Mesenchymal stem cell (in vitro differentiated cells and primary cell): ENCODE measurements around the gene VEGFA.

Experiments used
- DNase-seq: peaks from one replicate; pipeline ENCODE4 v3.0.0-alpha.2; 2013
- H2AFZ ChIP-seq: one replicate; pipeline ENCODE4 v1.6.1; 2013; ENCODE audit warnings: low read depth, mild to moderate bottlenecking, control low read depth, inconsistent platforms, low read length, moderate library complexity
- H2AK5ac ChIP-seq: 2 replicates; pipeline ENCODE4 v1.6.1; 2013; ENCODE audit warnings: low read length, moderate library complexity, mild to moderate bottlenecking, inconsistent platforms; ENCODE audit not compliant: severe bottlenecking
- H2BK120ac ChIP-seq: one replicate; pipeline ENCODE4 v1.6.1; 2013; ENCODE audit warnings: low read depth, mild to moderate bottlenecking, inconsistent platforms, low read length, moderate library complexity
- H2BK12ac ChIP-seq, 2 experiments: one replicate each; pipeline ENCODE4 v1.6.1; 2013; ENCODE audit warnings: inconsistent platforms in 2 of 2, low read length in 2 of 2, mild to moderate bottlenecking in 2 of 2, moderate library complexity in 2 of 2, control low read depth in 1 of 2
- H2BK15ac ChIP-seq: one replicate; pipeline ENCODE4 v1.6.1; 2013; ENCODE audit warnings: mild to moderate bottlenecking, low read depth, inconsistent platforms; ENCODE audit not compliant: poor library complexity, severe bottlenecking
- H2BK5ac ChIP-seq: 2 replicates; pipeline ENCODE4 v1.6.1; 2013; ENCODE audit warnings: low read depth, mild to moderate bottlenecking, low read length, control low read depth, inconsistent platforms; ENCODE audit not compliant: poor library complexity, severe bottlenecking
- H3K14ac ChIP-seq, 2 experiments: one replicate each; pipeline ENCODE4 v1.6.1; 2013; ENCODE audit warnings: inconsistent platforms in 2 of 2, low read length in 2 of 2, control low read depth in 1 of 2, mild to moderate bottlenecking in 1 of 2, moderate library complexity in 1 of 2
- H3K18ac ChIP-seq, 2 experiments: one replicate each; pipeline ENCODE4 v1.6.1; 2013; ENCODE audit warnings: inconsistent platforms in 2 of 2, low read length in 2 of 2, control low read depth in 1 of 2, low read depth in 1 of 2, mild to moderate bottlenecking in 1 of 2
- H3K23ac ChIP-seq, 2 experiments: one replicate each; pipeline ENCODE4 v1.6.1; 2013; ENCODE audit warnings: inconsistent platforms in 2 of 2, low read length in 2 of 2, mild to moderate bottlenecking in 2 of 2, moderate library complexity in 2 of 2, control low read depth in 1 of 2
- H3K27ac ChIP-seq: 2 replicates; pipeline ENCODE4 v1.5.1; 2013; ENCODE audit warnings: mild to moderate bottlenecking, moderate library complexity, low read length, control low read depth, inconsistent platforms; ENCODE audit not compliant: poor library complexity, severe bottlenecking
- H3K27me3 ChIP-seq, 2 experiments: 2 replicates each; pipeline versions ENCODE4 v1.6.1 to v1.7.0; 2013; ENCODE audit warnings: low read length in 2 of 2, mild to moderate bottlenecking in 2 of 2, moderate library complexity in 2 of 2, control low read depth in 1 of 2, inconsistent platforms in 1 of 2; ENCODE audit not compliant: control insufficient read depth in 1 of 2, insufficient read depth in 1 of 2
- H3K36me3 ChIP-seq, 2 experiments: 2 replicates each; pipeline versions ENCODE4 v1.6.1 to v1.7.0; 2013; ENCODE audit warnings: low read length in 2 of 2, control low read depth in 1 of 2, inconsistent platforms in 1 of 2, low read depth in 1 of 2, mild to moderate bottlenecking in 1 of 2; ENCODE audit not compliant: insufficient read depth in 2 of 2, control insufficient read depth in 1 of 2
- H3K4ac ChIP-seq, 2 experiments: one replicate each; pipeline ENCODE4 v1.6.1; 2013; ENCODE audit warnings: inconsistent platforms in 2 of 2, low read length in 2 of 2, mild to moderate bottlenecking in 2 of 2, moderate library complexity in 2 of 2, control low read depth in 1 of 2, low read depth in 1 of 2
- H3K4me1 ChIP-seq: 2 replicates; pipeline ENCODE4 v1.6.1; 2013; ENCODE audit warnings: low read depth, low read length, control low read depth; ENCODE audit not compliant: control insufficient read depth, insufficient read depth
- H3K4me2 ChIP-seq: 2 replicates; pipeline ENCODE4 v1.6.1; 2013; ENCODE audit warnings: low read length, mild to moderate bottlenecking, inconsistent platforms; ENCODE audit not compliant: poor library complexity, severe bottlenecking
- H3K4me3 ChIP-seq, 2 experiments: 2 replicates each; pipeline versions ENCODE4 v1.5.1 to v1.7.0; 2013; ENCODE audit warnings: low read length in 2 of 2, mild to moderate bottlenecking in 2 of 2, control low read depth in 1 of 2, low read depth in 1 of 2; ENCODE audit not compliant: insufficient read depth in 1 of 2
- H3K79me1 ChIP-seq: replicated peaks from 2 replicates; pipeline ENCODE4 v1.6.1; 2013; ENCODE audit warnings: mild to moderate bottlenecking, control low read depth, low read length, inconsistent platforms; ENCODE audit not compliant: poor library complexity, severe bottlenecking
- H3K9ac ChIP-seq: 2 replicates; pipeline ENCODE4 v1.7.0; 2013; ENCODE audit warnings: mild to moderate bottlenecking, low read length, moderate library complexity
- H3K9me3 ChIP-seq: 2 replicates; pipeline ENCODE4 v1.7.0; 2013; ENCODE audit warnings: mild to moderate bottlenecking, low read length; ENCODE audit not compliant: control insufficient read depth
- H4K8ac ChIP-seq: one replicate; pipeline ENCODE4 v1.6.1; 2013; ENCODE audit warnings: inconsistent platforms, mild to moderate bottlenecking, low read length, moderate library complexity
- H4K91ac ChIP-seq: one replicate; pipeline ENCODE4 v1.6.1; 2013; ENCODE audit warnings: mild to moderate bottlenecking, low read length, inconsistent platforms
- WGBS: methylation state at CpG from one replicate; pipeline ENCODE4 v1.1.7; 2013; ENCODE audit warnings: mixed read lengths; 5-methylcytosine and 5-hydroxymethylcytosine counted together

The VEGFA gene

DNA sequence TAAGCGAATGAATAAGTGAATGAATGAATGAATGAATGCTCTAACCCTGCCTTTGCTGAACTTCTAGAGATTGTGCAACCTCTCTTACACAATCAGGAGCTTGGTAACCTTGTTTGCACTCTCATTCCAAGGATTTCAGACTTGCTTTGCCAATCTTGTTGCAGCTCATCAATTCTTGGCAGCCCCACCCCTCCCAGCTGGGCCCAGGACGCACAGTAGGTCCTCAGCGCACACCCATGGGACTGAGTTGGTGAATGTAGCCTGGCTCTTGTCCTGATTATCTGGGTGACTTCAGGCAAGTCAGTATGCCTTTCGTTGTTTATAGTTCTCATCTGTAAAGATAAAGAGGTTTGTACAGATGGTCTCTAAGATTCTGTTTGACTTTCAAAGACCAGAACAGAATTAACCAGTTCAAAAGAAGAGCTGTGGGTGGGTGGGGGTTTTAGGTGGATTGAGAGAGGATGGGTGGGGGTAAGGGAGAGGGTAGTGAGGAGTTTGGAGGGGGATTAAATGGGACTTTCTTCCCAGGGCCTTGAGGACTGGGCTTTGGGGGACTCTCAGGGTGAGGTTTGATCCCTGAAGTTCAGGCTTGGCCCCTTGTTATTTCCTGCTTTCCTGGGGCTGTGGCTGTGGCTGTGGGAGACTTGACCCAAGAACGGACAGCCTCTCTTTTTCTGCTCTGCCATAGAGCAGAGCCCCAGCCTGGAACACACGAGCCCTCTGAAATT, 33.2 kb downstream of the VEGFA start:
- 48% methylated on average over 5 of the region's 6 CpGs for WGBS
- H2AK5ac ChIP-seq: no peak overlapping the region
- peak; percentile 55 for DNase-seq
- H3K79me1 ChIP-seq: no peaks in the 10 kb centered on the region
- no peak overlapping the region for H2BK5ac ChIP-seq
- peak overlapping the region; percentile 37 to 71 for H3K18ac ChIP-seq
- H3K4me1 ChIP-seq: peaks cover 31% of the 10 kb centered on the region
- H3K27ac ChIP-seq: no peak overlapping the region
- no peak overlapping the region for H4K8ac ChIP-seq
- H3K23ac ChIP-seq: no peak overlapping the region
- H3K4me2 ChIP-seq: no peak overlapping the region
- H3K9ac ChIP-seq: no peak overlapping the region
- no peak overlapping the region for H3K4me3 ChIP-seq
- H3K27me3 ChIP-seq: peaks cover 0 to 3% of the 10 kb centered on the region in 2 experiments
- H2AFZ ChIP-seq: no peak overlapping the region
- H2BK15ac ChIP-seq: no peak overlapping the region
- H3K9me3 ChIP-seq: no peaks in the 10 kb centered on the region
- H3K14ac ChIP-seq: no peak overlapping the region
- peak overlapping the region; percentile 38 to 47 for H3K4ac ChIP-seq
- H2BK12ac ChIP-seq: peak overlapping the region in 1 of 2 experiments; percentile 37
- no peaks in the 10 kb centered on the region for H3K36me3 ChIP-seq
- peak overlapping the region; percentile 23 for H2BK120ac ChIP-seq
- no peak overlapping the region for H4K91ac ChIP-seq

GRCh38 chr6:43803783-43804549, 34.0 kb downstream of the VEGFA start:
- Histone ChIP-seq H3K4ac (no peak overlapping the region), H2AFZ (no peak overlapping the region), H2BK5ac (no peak overlapping the region), H3K9me3 (no peaks in the 10 kb centered on the region), H3K4me2 (no peak overlapping the region), H3K36me3 (no peaks in the 10 kb centered on the region), H3K4me1 (peaks cover 24% of the 10 kb centered on the region), H3K27ac (no peak overlapping the region), H2BK12ac (peak overlapping the region in 1 of 2 experiments; percentile 51), H3K18ac (peak overlapping the region in 1 of 2 experiments; percentile 37), H3K79me1 (no peaks in the 10 kb centered on the region), H2AK5ac (no peak overlapping the region), H4K8ac (no peak overlapping the region), H2BK120ac (peak overlapping the region; percentile 23), H3K4me3 (no peak overlapping the region), H3K9ac (no peak overlapping the region), H4K91ac (peak overlapping the region; percentile 18), H2BK15ac (peak overlapping the region; percentile 62), H3K23ac (no peak overlapping the region), H3K14ac (no peak overlapping the region), H3K27me3 (peaks cover 0 to 3% of the 10 kb centered on the region in 2 experiments)
- peak; percentile 65 for DNase-seq
- 45% methylated on average over 2 of the region's 2 CpGs for WGBS

GRCh38 chr6:43804550-43805223, 34.7 kb downstream of the VEGFA start:
- Histone ChIP-seq H3K36me3 (no peaks in the 10 kb centered on the region), H3K14ac (no peak overlapping the region), H4K8ac (no peak overlapping the region), H3K4me2 (no peak overlapping the region), H2BK120ac (no peak overlapping the region), H3K9me3 (no peaks in the 10 kb centered on the region), H2AFZ (no peak overlapping the region), H3K4me1 (peaks cover 24% of the 10 kb centered on the region), H3K23ac (no peak overlapping the region), H3K27ac (no peak overlapping the region), H3K27me3 (peaks cover 0 to 3% of the 10 kb centered on the region in 2 experiments), H4K91ac (no peak overlapping the region), H2BK5ac (no peak overlapping the region), H2BK12ac (peak overlapping the region in 1 of 2 experiments; percentile 64), H3K4ac (no peak overlapping the region), H2BK15ac (no peak overlapping the region), H3K4me3 (no peak overlapping the region), H3K79me1 (no peaks in the 10 kb centered on the region), H3K9ac (no peak overlapping the region), H2AK5ac (no peak overlapping the region), H3K18ac (no peak overlapping the region)
- 95% methylated on average over 4 of the region's 4 CpGs for WGBS
- no peak for DNase-seq

- no peak overlapping the region for H2BK5ac ChIP-seq
- H3K4me3 ChIP-seq: no peak overlapping the region
- H3K36me3 ChIP-seq: no peaks in the 10 kb centered on the region
- no peak overlapping the region for H3K27ac ChIP-seq
- no peak for DNase-seq
- no peak overlapping the region for H2AFZ ChIP-seq
- H3K9ac ChIP-seq: no peak overlapping the region
- H3K18ac ChIP-seq: no peak overlapping the region
- no peak overlapping the region for H3K23ac ChIP-seq
- no peaks in the 10 kb centered on the region for H3K79me1 ChIP-seq
- H3K9me3 ChIP-seq: no peaks in the 10 kb centered on the region
- peaks cover 24% of the 10 kb centered on the region for H3K4me1 ChIP-seq
- H3K14ac ChIP-seq: no peak overlapping the region
- no peak overlapping the region for H2BK120ac ChIP-seq
- WGBS: 77% methylated on average over 5 of the region's 5 CpGs
- H2BK15ac ChIP-seq: no peak overlapping the region
- H3K4ac ChIP-seq: peak overlapping the region in 1 of 2 experiments; percentile 13
- H3K4me2 ChIP-seq: no peak overlapping the region
- no peak overlapping the region for H4K8ac ChIP-seq
- H2BK12ac ChIP-seq: peak overlapping the region in 1 of 2 experiments; percentile 7
- H4K91ac ChIP-seq: no peak overlapping the region
- H3K27me3 ChIP-seq: peaks cover 0 to 3% of the 10 kb centered on the region in 2 experiments
- no peak overlapping the region for H2AK5ac ChIP-seq
These were observed 35.7 kb downstream of the VEGFA start for GRCh38 chr6:43805699-43806042.
